GM12865 (cell line): ENCODE results near the gene EFHD1.
"Not testable (repeated sequence)": the region's sequence is repeated elsewhere in the genome, so short reads cannot be mapped to it uniquely, and the experiment has no call there.

ENCODE experiments used
- DNase-seq: peaks from one replicate; pipeline ENCODE4 v3.0.0; 2010; ENCODE audit warnings: low read depth
- H3K4me3 ChIP-seq: 2 replicates; pipeline ENCODE4 v1.5.1; 2011; ENCODE audit warnings: mild to moderate bottlenecking, low read depth, low read length, control low read depth
- TF ChIP-seq, protein P1 (sequence below): IDR thresholded peaks from 2 replicates; pipeline ENCODE4 v1.5.1; 2011; ENCODE audit warnings: low read length, control low read depth, low read depth, inconsistent platforms; ENCODE audit not compliant: insufficient read depth; ENCODE audit errors: missing control alignments

The EFHD1 gene

DNA sequence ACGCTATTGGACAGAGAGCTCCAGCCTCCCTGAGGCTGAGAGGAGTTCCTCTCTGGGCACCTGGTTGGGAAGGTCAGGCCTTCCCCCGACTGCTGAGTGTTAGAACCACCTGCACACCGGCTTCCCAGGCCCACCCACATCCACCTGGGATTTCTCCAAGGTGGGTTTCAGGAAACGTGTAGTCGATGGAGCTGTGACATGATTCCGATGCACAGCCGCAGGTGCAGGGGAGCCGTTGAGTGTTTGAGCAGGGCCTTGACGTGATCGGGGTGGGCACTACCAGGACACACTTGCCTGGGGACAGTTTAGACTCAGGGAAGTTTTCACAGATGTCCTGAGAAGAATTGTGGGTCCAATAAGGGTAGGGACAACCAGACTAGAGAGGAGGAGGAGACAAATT lies 42.0 kb downstream of the EFHD1 start:
- DNase-seq = no peak
- H3K4me3 ChIP-seq = no peak overlapping the region
- TF ChIP-seq, protein P1, sequence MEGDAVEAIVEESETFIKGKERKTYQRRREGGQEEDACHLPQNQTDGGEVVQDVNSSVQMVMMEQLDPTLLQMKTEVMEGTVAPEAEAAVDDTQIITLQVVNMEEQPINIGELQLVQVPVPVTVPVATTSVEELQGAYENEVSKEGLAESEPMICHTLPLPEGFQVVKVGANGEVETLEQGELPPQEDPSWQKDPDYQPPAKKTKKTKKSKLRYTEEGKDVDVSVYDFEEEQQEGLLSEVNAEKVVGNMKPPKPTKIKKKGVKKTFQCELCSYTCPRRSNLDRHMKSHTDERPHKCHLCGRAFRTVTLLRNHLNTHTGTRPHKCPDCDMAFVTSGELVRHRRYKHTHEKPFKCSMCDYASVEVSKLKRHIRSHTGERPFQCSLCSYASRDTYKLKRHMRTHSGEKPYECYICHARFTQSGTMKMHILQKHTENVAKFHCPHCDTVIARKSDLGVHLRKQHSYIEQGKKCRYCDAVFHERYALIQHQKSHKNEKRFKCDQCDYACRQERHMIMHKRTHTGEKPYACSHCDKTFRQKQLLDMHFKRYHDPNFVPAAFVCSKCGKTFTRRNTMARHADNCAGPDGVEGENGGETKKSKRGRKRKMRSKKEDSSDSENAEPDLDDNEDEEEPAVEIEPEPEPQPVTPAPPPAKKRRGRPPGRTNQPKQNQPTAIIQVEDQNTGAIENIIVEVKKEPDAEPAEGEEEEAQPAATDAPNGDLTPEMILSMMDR = no peak

DNA sequence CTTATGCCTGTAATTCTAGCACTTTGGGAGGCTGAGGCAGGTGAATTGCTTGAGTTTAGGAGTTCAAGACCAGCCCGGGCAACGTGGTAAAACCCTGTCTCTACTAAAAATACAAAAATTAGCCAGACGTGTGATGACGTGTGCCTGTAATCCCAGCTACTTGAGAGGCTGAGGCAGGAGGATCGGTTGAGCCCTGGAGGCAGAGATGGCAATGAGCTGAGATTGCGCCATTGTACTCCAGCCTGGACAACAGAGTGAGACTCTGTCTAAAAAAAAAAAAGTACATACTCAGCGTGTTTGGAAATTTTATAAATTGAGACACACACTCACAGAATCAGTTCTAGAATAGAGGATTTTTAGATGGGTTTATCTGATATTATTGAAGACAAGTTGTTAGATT lies 46.6 kb downstream of the EFHD1 start:
- TF ChIP-seq, protein P1 = no peak
- H3K4me3 ChIP-seq = no peak overlapping the region
- no peak for DNase-seq

DNA sequence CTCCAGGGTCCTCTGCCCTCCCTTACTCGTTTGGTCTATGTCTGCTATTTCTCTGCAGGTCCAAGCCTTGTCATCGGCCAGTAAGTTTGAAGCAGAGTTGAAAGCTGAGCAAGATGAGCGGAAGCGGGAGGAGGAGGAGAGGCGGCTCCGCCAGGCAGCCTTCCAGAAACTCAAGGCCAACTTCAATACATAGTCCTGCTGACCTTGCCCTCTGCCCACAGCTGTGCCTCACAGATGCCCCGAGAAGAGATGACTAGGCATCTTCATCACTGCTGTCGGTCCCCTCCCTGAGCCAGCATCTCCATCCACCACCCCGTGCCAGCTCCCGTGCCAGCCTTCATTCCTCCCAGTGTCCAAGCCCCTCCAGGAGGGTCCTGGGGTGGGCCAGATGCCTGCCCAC lies 48.1 kb downstream of the EFHD1 start:
- TF ChIP-seq, protein P1 = no peak
- no peak for DNase-seq
- no peak overlapping the region for H3K4me3 ChIP-seq

DNA sequence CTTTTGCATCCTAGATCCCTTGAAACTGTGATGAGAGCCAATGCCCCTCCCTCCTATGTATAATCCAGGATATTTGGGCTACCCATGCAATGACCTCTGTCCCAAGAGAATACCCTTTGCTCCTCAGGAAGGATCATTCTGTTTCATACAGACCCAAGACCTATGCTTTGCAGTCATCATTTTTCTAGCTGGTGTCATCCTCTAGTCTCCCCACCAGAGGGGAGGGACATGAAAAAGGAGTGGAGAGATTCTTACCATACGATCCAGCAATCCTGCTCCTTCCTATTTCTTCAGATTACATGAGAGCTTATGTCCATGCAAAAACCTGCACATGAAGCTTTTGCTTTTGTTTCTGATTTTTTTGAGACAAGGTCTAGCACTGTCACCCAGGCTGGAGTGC lies 50.0 kb downstream of the EFHD1 start:
- TF ChIP-seq, protein P1 = no peak
- no peak overlapping the region for H3K4me3 ChIP-seq
- no peak for DNase-seq

DNA sequence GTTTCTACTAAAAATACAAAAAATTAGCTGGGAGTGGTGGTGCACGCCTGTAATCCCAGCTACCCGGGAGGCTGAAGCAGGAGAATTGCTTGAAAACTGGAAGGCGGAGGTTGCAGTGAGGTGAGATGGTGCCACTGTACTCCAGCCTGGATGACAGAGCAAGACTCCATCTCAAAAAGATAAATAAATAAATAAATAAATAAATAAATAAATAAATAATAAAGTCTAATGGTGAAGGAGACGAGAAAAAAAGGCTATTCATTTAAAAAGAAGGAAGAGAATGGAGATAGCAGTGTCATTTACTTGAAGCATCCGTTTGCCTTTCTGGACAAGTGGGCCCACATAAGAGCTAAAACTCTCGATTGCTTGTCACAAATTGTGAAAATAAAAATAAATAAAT lies 52.0 kb downstream of the EFHD1 start:
- not testable (repeated sequence) for H3K4me3 ChIP-seq, DNase-seq

DNA sequence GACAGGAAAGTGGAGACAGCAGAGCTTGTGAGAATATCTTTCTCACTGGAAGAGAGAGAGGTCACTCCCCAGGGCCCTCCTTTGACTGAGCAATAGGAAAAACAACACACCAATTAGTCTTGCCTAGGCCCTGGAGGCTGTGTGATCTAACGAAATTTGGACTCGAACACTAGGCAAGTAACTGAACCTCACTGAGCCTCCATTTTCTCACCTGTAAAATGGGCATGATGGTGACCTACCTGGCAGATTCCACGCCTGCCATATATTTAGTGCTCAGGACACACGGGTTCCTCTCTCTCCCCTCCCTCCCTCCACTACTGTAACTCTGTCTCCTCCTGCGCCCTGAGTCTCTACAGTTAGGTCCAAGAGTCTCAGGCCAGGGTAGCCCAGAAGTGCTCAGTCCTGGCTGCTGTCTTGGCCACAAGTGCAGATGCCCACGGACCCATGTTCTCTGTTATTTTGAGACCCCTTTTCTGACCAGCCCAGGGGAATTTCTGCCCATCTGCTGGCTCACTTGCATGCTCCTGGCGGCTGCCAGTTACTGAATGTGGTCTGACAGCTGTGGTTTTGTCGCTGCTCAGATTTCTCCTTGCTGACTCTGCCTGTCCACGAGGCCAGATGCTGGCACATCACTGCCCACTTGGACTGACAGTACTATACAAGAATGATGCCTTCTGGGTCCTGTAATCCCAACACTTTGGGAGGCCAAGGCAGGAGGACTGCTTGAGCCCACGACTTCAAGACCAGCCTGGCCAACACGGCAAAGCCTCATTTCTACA lies 54.2 kb downstream of the EFHD1 start:
- H3K4me3 ChIP-seq = no peak overlapping the region
- TF ChIP-seq, protein P1 = no peak
- DNase-seq = no peak

DNA sequence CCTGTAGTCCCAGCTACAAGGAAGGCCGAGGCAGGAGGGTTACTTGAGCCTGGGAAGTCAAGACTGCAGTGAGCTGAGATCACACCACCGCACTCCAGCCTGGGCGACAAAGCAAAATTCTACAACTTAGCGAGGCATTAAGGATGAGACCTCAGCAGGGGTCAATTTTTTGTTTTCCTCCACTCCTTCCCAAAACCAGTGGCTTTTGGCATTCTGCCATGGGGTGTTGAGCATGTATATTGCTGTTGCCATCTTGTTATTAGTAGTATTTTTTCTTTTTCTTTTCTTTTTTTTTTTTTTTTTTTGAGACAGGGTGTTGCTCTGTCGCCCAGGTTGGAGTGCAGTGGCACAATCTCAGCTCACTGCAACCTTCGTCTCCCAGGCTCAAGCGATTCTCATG lies 54.8 kb downstream of the EFHD1 start:
- no peak for DNase-seq
- TF ChIP-seq, protein P1 = no peak
- no peak overlapping the region for H3K4me3 ChIP-seq
